Activated naive CD8-positive, alpha-beta T cell treated with anti-CD3 and anti-CD28 coated beads, Interleukin-2, amount 50 U/mL, for 16 hours (primary cell): ENCODE data around the gene FTO.

Experiments
- DNase-seq: peaks from one replicate; pipeline ENCODE4 v3.0.0-alpha.2; 2020; ENCODE audit warnings: low read depth, low spot score

FTO gene

GRCh38 chr16:54049591-54050458, 345.9 kb downstream of the FTO start:
- DNase-seq: no peak

GRCh38 chr16:54050459-54051210, 346.7 kb downstream of the FTO start:
- DNase-seq: no peak

DNA sequence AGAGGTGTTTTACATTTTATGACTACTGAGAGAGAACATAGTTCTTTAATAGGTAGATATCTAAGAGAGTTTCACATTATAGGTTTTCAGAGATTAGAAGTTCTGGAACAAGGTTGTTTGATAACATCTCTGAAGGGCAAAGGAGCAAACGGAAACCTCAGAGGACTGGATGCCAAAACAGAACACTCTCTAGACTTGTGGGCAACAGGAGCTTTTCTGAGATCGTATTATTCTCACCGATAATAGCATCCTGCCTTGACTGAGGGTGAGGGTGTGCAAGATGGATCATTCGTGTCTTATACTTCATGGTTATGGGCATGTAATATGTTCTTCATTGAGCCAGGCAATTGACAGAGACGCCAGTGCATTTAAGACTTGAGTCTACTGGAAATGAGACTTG, 347.9 kb downstream of the FTO start:
- DNase-seq: no peak

DNA sequence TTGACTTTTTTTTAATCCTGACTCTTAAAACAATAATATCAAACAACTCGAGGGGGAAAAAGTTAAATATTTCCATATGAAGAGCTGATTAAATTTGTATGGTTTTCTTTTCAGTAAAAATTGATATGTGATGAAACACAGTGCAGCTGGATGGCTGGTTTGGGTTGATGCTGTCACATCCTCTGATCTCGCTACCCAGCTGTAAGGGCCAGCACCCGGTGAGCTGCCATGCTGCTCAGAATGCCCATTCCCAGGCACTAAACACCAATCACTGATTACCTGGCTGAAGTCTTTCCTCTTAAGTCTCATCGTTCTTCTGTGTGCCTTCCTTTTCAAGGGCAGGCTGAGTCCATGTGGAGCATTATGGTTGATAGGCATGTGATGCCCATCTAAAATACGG, 348.3 kb downstream of the FTO start:
- no peak for DNase-seq

- DNase-seq: no peak
These were observed 350.2 kb downstream of the FTO start for GRCh38 chr16:54053891-54054820.

DNA sequence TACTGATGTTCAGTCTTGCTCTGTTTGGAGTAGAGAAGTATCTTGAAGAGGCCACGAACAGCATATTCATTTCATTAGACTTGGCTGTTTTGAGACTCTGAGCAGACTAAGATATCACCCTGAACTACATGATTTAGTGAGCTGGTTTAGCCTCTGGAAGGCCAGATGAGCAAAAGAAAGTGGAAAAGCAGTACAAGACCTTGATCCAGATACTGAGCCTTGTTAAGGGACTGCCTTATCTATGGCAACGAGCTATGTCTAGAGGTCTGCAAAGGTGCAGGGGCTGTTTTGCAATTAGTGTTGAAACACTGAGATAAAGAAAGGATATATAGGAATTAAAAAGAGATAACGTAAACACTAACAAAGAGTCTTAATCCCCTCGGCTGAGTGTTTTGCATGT, 351.2 kb downstream of the FTO start:
- DNase-seq: no peak

GRCh38 chr16:54055864-54056263, 351.9 kb downstream of the FTO start:
- no peak for DNase-seq

DNA sequence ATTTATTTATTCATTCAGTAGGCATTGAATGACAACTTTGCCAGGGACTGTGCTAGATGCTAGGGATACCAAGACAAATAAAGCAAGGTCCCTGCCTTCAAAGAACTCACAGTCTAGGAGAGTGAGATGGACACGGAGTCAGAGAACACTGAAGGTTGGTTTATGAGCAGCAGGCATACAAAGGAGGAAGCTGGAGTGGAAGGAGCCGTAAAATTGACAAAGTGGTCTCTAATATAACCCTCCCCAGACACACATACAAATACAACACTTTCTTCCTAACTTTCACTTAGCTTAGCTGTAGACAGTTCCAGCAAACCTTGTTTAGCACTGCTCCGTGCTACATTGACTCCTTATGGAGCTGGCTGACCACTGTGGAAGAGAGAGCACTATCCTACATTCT, 353.0 kb downstream of the FTO start:
- no peak for DNase-seq

GRCh38 chr16:54059319-54059718, 355.4 kb downstream of the FTO start:
- no peak for DNase-seq

DNA sequence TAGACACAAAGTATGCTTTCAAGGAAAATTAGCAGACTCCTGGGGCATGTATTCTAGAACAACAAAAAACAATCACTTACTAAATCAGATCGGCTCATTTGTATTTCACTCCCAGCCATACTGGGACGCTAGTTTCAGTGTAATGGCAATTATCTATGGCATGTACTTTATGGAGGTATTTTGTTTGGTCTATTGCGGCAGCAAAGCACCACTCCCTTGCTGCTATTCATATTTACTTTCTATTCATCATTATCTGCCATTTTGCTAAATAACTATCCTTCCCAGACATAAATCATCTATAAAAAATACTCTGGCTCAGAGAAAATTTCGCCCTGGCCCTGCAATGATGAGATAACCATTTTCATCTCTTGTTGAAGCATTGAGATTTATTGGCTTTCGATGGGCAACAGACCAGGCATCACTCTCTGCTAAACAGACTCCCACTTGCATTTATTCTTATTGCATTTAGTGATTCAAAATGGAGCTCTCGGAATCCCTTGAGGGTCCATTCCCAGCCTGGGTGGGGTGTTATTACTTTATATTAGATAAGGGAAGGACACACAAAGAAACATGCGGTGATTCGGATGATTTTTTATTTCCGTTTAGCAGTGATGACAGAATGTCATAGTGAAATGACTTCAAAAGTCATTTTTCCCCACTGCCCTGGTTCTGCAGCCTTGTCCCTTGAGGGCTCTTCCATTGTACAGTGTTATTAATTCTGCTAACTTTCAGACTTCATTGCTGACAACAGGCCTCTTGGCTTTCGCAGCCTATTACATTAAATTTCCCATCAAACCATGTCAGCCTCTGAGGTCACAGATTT, 356.9 kb downstream of the FTO start:
- no peak for DNase-seq

- no peak for DNase-seq
These were observed 357.5 kb downstream of the FTO start for GRCh38 chr16:54061454-54061853.

GRCh38 chr16:54062361-54063278, 358.7 kb downstream of the FTO start:
- no peak for DNase-seq

- no peak for DNase-seq
These were observed 359.4 kb downstream of the FTO start for GRCh38 chr16:54063279-54063773.

DNA sequence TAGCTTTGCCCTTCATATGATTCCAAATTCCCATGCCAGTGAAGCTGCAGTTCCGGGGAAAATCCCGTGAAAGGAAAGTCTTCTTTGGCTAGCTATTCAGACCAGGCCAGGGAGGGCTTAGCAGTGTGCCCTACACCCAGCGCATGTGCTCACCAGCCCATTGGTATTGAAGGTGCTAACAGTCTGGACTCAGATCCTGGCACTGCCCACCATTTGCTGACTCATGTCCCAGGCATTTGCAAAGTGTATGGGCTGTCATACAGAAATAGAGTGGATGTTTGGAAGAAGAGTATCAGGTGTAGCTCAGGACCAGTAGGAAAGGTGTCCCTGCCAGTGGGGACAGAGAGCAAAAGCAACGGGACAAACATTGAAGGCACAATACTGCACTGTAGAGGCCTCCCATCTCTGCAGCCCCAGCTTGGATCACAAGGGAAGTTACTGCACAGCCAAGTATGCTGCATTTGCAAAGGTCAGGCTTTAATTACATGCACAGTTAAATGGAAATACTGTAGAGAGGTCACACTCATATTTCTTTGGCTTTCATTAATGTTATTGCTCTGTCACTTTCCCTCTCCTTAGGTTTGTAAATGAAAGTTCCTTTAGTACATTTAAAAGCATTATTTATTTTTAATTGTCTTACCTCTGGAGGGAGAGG, 362.6 kb downstream of the FTO start:
- DNase-seq: no peak

DNA sequence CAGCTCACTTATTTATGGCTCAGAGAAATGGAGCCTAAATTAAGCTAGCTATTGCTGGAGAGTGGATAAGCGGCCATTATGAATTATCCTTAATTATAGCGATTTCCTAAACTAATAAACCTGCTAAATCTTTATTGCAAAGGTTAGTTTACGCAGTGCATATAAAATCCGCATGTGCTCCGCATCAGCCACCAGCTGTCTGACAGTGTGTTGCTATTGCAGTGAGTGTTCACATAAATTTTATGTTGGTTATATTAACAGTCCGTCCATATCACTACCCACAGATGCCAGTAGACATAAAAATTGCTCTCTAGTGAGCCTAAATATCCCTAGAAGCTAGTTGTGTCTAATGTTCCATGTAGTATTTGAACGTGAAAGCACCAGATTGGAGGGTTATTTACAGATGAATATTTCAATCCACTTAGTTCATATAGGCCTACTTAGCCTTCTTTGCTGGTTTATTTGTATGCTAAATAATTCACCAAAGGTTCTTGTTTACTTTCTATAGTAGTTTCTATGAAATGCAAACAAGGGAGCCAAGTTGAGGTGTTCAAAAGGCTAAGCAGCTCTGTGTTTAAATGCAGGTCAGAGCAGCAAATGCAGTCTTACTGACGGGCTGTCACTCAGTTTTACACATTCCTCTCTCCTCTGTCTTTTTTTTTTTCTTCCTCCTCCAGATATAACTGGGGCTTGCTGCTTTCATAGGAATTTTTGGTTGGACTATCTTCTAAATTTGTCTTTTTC, 363.5 kb downstream of the FTO start:
- DNase-seq: no peak

DNA sequence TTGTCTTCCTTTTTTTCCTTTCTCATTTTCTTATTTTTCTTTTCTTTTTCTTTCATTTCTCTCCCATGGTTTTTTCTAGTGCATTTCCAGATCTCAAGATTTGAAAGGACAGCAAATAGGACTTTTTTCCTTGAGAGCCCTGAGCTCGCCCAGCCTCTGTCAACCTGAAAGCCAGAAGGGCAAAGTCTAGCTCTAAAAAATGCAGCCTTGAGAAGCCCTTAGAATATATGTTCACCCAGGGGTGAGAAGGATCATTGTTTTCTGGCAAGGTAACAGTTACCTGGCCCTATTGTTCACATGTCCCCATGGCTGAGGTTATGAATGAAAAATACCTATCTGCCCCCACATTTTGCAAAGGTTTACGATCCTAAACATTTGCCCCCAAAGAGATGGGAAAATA, 364.3 kb downstream of the FTO start:
- DNase-seq: no peak

DNA sequence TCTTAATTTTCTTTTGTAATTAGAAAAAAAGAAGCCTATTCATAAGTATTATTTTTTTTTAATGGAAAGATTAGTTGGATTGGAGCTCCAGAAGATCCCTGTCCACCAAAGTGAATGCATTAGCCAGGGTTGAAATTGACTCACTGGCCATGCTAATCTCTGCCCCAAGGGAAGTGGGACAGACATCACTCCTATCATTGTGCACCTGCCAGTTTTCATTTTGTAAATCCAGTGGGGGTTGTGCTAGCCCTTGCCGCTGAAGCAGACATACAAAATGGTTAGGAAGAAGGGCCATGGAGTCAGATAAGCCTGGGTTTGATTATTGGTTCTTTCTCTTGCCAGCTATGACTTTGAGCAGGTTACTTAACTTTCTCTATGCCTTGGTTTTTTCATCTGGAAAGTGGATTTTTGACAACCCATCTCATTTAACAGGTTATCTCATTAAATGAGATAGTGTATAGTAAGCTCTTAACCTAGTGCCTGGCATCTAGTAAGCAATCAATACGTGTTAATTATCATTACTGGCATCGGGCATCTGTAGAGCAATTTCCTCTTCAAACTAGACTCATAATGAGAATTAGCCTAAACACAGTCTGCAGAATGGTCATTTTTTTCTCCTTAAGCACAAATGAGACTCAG, 365.8 kb downstream of the FTO start:
- DNase-seq: no peak

DNA sequence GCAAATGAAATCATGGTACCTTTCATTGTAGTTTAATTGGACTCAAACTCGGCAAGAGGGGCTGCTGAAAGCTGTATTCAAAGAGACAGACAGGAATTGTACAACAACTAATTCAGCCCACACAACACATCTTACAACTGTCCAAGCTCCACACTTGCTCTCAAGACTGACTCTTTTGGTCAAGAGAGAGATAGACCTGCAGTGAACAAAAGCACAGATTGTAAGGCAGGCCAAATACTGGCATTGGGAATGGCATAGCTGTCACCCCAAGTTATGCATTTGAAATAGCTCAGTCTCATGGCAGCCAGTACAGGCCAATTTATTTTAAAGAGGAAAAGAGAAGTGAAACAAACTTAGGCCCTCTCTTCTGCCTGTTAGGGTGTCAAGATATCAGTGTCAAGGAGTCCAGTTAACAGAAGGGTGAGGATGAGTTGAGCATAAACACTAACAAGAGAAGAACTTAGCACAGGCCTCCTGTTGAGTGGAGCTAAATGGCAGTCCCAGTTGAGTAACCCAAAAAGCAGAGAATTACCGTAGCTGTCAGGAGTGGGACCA, 366.9 kb downstream of the FTO start:
- no peak for DNase-seq
